ENCODE data around the gene CC2D2B.

Gene CC2D2B

DNA sequence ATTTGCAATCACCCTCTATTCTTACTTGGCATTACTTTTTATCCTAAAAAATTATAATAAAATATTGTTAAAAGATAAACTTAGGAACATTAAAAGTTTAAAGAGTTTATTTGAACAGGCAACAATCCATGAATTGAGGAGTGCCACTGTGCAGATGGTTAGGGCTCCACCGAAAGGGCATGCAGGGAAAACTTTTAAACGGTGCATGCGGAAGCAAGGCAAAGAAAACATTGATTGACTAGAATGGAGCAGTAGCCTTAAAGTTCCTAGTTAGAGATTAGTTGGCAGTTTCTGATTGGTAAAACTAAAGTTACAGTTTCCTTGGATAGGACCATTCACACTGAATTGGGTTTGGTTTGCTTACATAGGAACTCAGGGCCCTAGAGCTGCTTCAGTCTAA is 17.3 kb downstream of the CC2D2B start (continued):
- TF ChIP-seq PATZ1 (CRISPR knock-in tag; IDR thresholded peaks at IDR 0.05; ENCODE audit: borderline replicate concordance): no peak
- TF ChIP-seq ZNF70 (CRISPR knock-in tag; IDR thresholded peaks at IDR 0.05): no peak
- TF ChIP-seq TCF4 (CRISPR knock-in tag; IDR thresholded peaks at IDR 0.05; ENCODE audit: borderline replicate concordance): no peak
- TF ChIP-seq ESRRG (CRISPR knock-in tag; IDR thresholded peaks at IDR 0.05): no peak
- TF ChIP-seq ARNTL (CRISPR knock-in tag; IDR thresholded peaks at IDR 0.05; ENCODE audit: borderline replicate concordance, low read depth): no peak
- no peak for TF ChIP-seq CSDC2 (CRISPR knock-in tag; IDR thresholded peaks at IDR 0.05)
- TF ChIP-seq, protein P1, sequence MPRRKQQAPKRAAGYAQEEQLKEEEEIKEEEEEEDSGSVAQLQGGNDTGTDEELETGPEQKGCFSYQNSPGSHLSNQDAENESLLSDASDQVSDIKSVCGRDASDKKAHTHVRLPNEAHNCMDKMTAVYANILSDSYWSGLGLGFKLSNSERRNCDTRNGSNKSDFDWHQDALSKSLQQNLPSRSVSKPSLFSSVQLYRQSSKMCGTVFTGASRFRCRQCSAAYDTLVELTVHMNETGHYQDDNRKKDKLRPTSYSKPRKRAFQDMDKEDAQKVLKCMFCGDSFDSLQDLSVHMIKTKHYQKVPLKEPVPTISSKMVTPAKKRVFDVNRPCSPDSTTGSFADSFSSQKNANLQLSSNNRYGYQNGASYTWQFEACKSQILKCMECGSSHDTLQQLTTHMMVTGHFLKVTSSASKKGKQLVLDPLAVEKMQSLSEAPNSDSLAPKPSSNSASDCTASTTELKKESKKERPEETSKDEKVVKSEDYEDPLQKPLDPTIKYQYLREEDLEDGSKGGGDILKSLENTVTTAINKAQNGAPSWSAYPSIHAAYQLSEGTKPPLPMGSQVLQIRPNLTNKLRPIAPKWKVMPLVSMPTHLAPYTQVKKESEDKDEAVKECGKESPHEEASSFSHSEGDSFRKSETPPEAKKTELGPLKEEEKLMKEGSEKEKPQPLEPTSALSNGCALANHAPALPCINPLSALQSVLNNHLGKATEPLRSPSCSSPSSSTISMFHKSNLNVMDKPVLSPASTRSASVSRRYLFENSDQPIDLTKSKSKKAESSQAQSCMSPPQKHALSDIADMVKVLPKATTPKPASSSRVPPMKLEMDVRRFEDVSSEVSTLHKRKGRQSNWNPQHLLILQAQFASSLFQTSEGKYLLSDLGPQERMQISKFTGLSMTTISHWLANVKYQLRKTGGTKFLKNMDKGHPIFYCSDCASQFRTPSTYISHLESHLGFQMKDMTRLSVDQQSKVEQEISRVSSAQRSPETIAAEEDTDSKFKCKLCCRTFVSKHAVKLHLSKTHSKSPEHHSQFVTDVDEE (CRISPR knock-in tag; IDR thresholded peaks at IDR 0.05): no peak

GRCh38 chr10:95935429-95935828 is 27.7 kb downstream of the CC2D2B start:
- no peak for TF ChIP-seq ZNF70 (CRISPR knock-in tag; IDR thresholded peaks at IDR 0.05)
- TF ChIP-seq ISL1 (CRISPR knock-in tag; IDR thresholded peaks at IDR 0.05): no peak
- no peak for TF ChIP-seq CSDC2 (CRISPR knock-in tag; IDR thresholded peaks at IDR 0.05)
- TF ChIP-seq, protein P2, sequence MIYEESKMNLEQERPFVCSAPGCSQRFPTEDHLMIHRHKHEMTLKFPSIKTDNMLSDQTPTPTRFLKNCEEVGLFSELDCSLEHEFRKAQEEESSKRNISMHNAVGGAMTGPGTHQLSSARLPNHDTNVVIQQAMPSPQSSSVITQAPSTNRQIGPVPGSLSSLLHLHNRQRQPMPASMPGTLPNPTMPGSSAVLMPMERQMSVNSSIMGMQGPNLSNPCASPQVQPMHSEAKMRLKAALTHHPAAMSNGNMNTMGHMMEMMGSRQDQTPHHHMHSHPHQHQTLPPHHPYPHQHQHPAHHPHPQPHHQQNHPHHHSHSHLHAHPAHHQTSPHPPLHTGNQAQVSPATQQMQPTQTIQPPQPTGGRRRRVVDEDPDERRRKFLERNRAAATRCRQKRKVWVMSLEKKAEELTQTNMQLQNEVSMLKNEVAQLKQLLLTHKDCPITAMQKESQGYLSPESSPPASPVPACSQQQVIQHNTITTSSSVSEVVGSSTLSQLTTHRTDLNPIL (CRISPR knock-in tag; IDR thresholded peaks at IDR 0.05; ENCODE audit: low read depth): no peak
- no peak for TF ChIP-seq ZFP3 (CRISPR knock-in tag; IDR thresholded peaks at IDR 0.05)
- TF ChIP-seq ZNF565 (CRISPR knock-in tag; conservative IDR thresholded peaks at IDR 0.05; ENCODE audit: low read depth): no peak
- no peak for TF ChIP-seq ZC3H10 (CRISPR knock-in tag; IDR thresholded peaks at IDR 0.05)
- no peak for TF ChIP-seq ZFP30 (CRISPR knock-in tag; IDR thresholded peaks at IDR 0.05)
- TF ChIP-seq, protein P3, sequence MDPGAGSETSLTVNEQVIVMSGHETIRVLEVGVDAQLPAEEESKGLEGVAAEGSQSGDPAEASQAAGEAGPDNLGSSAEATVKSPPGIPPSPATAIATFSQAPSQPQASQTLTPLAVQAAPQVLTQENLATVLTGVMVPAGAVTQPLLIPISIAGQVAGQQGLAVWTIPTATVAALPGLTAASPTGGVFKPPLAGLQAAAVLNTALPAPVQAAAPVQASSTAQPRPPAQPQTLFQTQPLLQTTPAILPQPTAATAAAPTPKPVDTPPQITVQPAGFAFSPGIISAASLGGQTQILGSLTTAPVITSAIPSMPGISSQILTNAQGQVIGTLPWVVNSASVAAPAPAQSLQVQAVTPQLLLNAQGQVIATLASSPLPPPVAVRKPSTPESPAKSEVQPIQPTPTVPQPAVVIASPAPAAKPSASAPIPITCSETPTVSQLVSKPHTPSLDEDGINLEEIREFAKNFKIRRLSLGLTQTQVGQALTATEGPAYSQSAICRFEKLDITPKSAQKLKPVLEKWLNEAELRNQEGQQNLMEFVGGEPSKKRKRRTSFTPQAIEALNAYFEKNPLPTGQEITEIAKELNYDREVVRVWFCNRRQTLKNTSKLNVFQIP (CRISPR knock-in tag; IDR thresholded peaks at IDR 0.05; ENCODE audit: borderline replicate concordance, low read depth): no peak
- no peak for TF ChIP-seq CSRNP3 (CRISPR knock-in tag; IDR thresholded peaks at IDR 0.05)
- no peak for TF ChIP-seq OSR1 (CRISPR knock-in tag; IDR thresholded peaks at IDR 0.05)
- TF ChIP-seq SNAI2 (CRISPR knock-in tag; IDR thresholded peaks at IDR 0.05): no peak
- no peak for TF ChIP-seq ZNF8 (CRISPR knock-in tag; IDR thresholded peaks at IDR 0.05)
- no peak for TF ChIP-seq PATZ1 (CRISPR knock-in tag; IDR thresholded peaks at IDR 0.05; ENCODE audit: borderline replicate concordance)
- no peak for TF ChIP-seq GLIS3 (CRISPR knock-in tag; IDR thresholded peaks at IDR 0.05)
- no peak for TF ChIP-seq BACH2 (CRISPR knock-in tag; IDR thresholded peaks at IDR 0.05; ENCODE audit: borderline replicate concordance)
- no peak for TF ChIP-seq ESRRG (CRISPR knock-in tag; IDR thresholded peaks at IDR 0.05)
- no peak for TF ChIP-seq TCF4 (CRISPR knock-in tag; IDR thresholded peaks at IDR 0.05; ENCODE audit: borderline replicate concordance)
- TF ChIP-seq PPARA (CRISPR knock-in tag; IDR thresholded peaks at IDR 0.05; ENCODE audit: borderline replicate concordance): no peak
- TF ChIP-seq TOX (CRISPR knock-in tag; IDR thresholded peaks at IDR 0.05; ENCODE audit: borderline replicate concordance): no peak
- ATAC-seq: no peak

All from SK-N-SH treated with all-trans-retinoic acid at 6 μM for 48 hours (cell line).